SHP77 (cell line): ENCODE results near the gene RHBDD1.
A peak's percentile ranks its signal among the peaks of the same experiment; 100 is the strongest.

Experiments used
- DNase-seq, 2 experiments: peaks; one replicate each; lab custom pipeline; 2025; lab: John Stamatoyannopoulos, UW

The RHBDD1 gene

GRCh38 chr2:226984750-226985582, 149.1 kb downstream of the RHBDD1 start:
- DNase-seq, result peak; percentile 40 to 57

GRCh38 chr2:226985583-226985946, 149.7 kb downstream of the RHBDD1 start:
- DNase-seq, result no peak

- DNase-seq, result no peak
Observed at GRCh38 chr2:226991663-226992062, 155.8 kb downstream of the RHBDD1 start.

GRCh38 chr2:226993171-226993570, 157.3 kb downstream of the RHBDD1 start:
- DNase-seq, result no peak

GRCh38 chr2:226994775-226995174, 158.9 kb downstream of the RHBDD1 start:
- DNase-seq, result no peak

GRCh38 chr2:226995625-226996041, 159.8 kb downstream of the RHBDD1 start:
- peak; percentile 23 to 66 for DNase-seq

GRCh38 chr2:226999661-227000060, 163.8 kb downstream of the RHBDD1 start:
- DNase-seq, result no peak

GRCh38 chr2:227000123-227000522, 164.3 kb downstream of the RHBDD1 start:
- no peak for DNase-seq

- DNase-seq, result no peak
Observed at GRCh38 chr2:227004482-227004881, 168.6 kb downstream of the RHBDD1 start.

- DNase-seq, result no peak
Observed at GRCh38 chr2:227006189-227006897, 170.5 kb downstream of the RHBDD1 start.

- no peak for DNase-seq
Observed at GRCh38 chr2:227007148-227007547, 171.3 kb downstream of the RHBDD1 start.

- DNase-seq, result no peak
Observed at GRCh38 chr2:227007940-227008339, 172.1 kb downstream of the RHBDD1 start.

GRCh38 chr2:227010433-227010832, 174.6 kb downstream of the RHBDD1 start:
- no peak for DNase-seq

- no peak for DNase-seq
Observed at GRCh38 chr2:227013330-227013729, 177.5 kb downstream of the RHBDD1 start.

GRCh38 chr2:227013881-227014280, 178.0 kb downstream of the RHBDD1 start:
- no peak for DNase-seq

GRCh38 chr2:227016894-227017293, 181.0 kb downstream of the RHBDD1 start:
- DNase-seq, result no peak

GRCh38 chr2:227020416-227020815, 184.6 kb downstream of the RHBDD1 start:
- DNase-seq, result no peak

- DNase-seq, result no peak
Observed at GRCh38 chr2:227022608-227023007, 186.8 kb downstream of the RHBDD1 start.

GRCh38 chr2:227025510-227025909, 189.7 kb downstream of the RHBDD1 start:
- DNase-seq, result no peak

- no peak for DNase-seq
Observed at GRCh38 chr2:227029426-227030105, 193.7 kb downstream of the RHBDD1 start.

- DNase-seq, result no peak
Observed at GRCh38 chr2:227030789-227031188, 194.9 kb downstream of the RHBDD1 start.

GRCh38 chr2:227031379-227031778, 195.5 kb downstream of the RHBDD1 start:
- DNase-seq, result no peak
